GM12891 (cell line): Measurements from ENCODE around the gene YY1.

Experiments used
- PAX5 ChIP-seq: IDR thresholded peaks from 2 replicates; pipeline ENCODE4 v1.6.1; 2011; ENCODE audit warnings: low read length, moderate library complexity, mild to moderate bottlenecking; ENCODE audit not compliant: insufficient read depth, severe bottlenecking
- POLR2A ChIP-seq: IDR thresholded peaks from 2 replicates; pipeline ENCODE4 v1.6.1; 2011; ENCODE audit warnings: low read depth, low read length, control low read depth
- POLR2AphosphoS5 ChIP-seq: IDR thresholded peaks from 2 replicates; pipeline ENCODE4 v1.6.1; 2011; ENCODE audit warnings: low read depth, low read length, control low read depth
- POU2F2 ChIP-seq: IDR thresholded peaks from 2 replicates; pipeline ENCODE4 v1.6.1; 2011; ENCODE audit warnings: low read depth, mild to moderate bottlenecking, control low read depth, low read length, moderate library complexity
- TAF1 ChIP-seq: IDR thresholded peaks from 2 replicates; pipeline ENCODE4 v1.6.1; 2011; ENCODE audit warnings: low read depth, low read length, control low read depth

GRCh38 chr14:100306998-100307765, 68.2 kb downstream of the YY1 start:
- TF ChIP-seq POLR2AphosphoS5 (no peak), POLR2A (no peak), TAF1 (no peak), PAX5 (no peak), POU2F2 (no peak)
